ES-I3 (cell line): ENCODE results near the gene ABCB1.
"Not testable (repeated sequence)": the region's sequence is repeated elsewhere in the genome, so short reads cannot be mapped to it uniquely, and the experiment has no call there.

Source experiments
- H3K36me3 ChIP-seq: 2 replicates; pipeline ENCODE4 v1.6.1; 2013; ENCODE audit warnings: mild to moderate bottlenecking, low read length, control low read depth, moderate library complexity; ENCODE audit not compliant: insufficient read depth
- H3K4me1 ChIP-seq: 2 replicates; pipeline ENCODE4 v1.6.1; 2013; ENCODE audit warnings: mild to moderate bottlenecking, control low read depth, low read length; ENCODE audit not compliant: insufficient read depth
- H3K9ac ChIP-seq: 2 replicates; pipeline ENCODE4 v1.6.1; 2013; ENCODE audit warnings: low read depth, mild to moderate bottlenecking, low read length, moderate library complexity
- H3K9me3 ChIP-seq: 2 replicates; pipeline ENCODE4 v1.6.1; 2013; ENCODE audit warnings: mild to moderate bottlenecking, low read length, moderate library complexity; ENCODE audit not compliant: control insufficient read depth, insufficient read depth

The ABCB1 gene

GRCh38 chr7:87460444-87460843 lies 140.2 kb downstream of the ABCB1 start:
- not testable (repeated sequence) for H3K36me3 ChIP-seq, H3K9me3 ChIP-seq, H3K9ac ChIP-seq, H3K4me1 ChIP-seq

GRCh38 chr7:87459941-87460340 lies 140.7 kb downstream of the ABCB1 start:
- Histone ChIP-seq H3K9me3 (no peaks in the 10 kb centered on the region), H3K4me1 (0 out of 2 replicates have a peak, but pooled peaks cover 6% of the 10 kb centered on the region), H3K36me3 (no peaks in the 10 kb centered on the region), H3K9ac (no peak overlapping the region)

GRCh38 chr7:87458148-87458547 lies 142.5 kb downstream of the ABCB1 start:
- Histone ChIP-seq H3K9me3 (no peaks in the 10 kb centered on the region), H3K9ac (no peak overlapping the region), H3K4me1 (no peaks in the 10 kb centered on the region), H3K36me3 (no peaks in the 10 kb centered on the region)

GRCh38 chr7:87456247-87456646 lies 144.4 kb downstream of the ABCB1 start:
- Histone ChIP-seq H3K4me1 (no peaks in the 10 kb centered on the region), H3K9me3 (no peaks in the 10 kb centered on the region), H3K36me3 (no peaks in the 10 kb centered on the region), H3K9ac (no peak overlapping the region)
